K562 (cell line): ENCODE data around the gene TTLL8. TPM values are rescaled to one million over a fixed set of nuclear protein-coding genes. Genes with fewer than 3 reads are reported as not detected.

Experiments
- ATAC-seq: fragments of 200-7000 bp; cut with Tn5 transposase; 3 replicates; pipeline ENCODE4 v1.9.1; 2020; ENCODE audit warnings: moderate library complexity
- BruUV-seq: library from RNA; stranded (reverse); fragments of 400-500 nt; replicated peaks from 2 replicates; lab custom pipeline; 2021; lab: Mats Ljungman, UMichigan
- CTCF ChIA-PET: fragments of 300-600 bp; formaldehyde crosslinking; extraction: SDS; loops from one replicate; lab custom pipeline; 2021; ENCODE audit warnings: low intra/inter-chr PET ratio; lab: Yijun Ruan, JAX
- POLR2A ChIA-PET: fragments of 300-600, 350-650 bp; sonication (Branson Sonifier 250); formaldehyde crosslinking; extraction: SDS; loops from one replicate; lab custom pipeline; 2021; ENCODE audit warnings: antibody characterized with exemption, inconsistent platforms; lab: Yijun Ruan, JAX
- DNase-seq, 4 experiments: peaks; one replicate each; pipeline versions ENCODE4 v3.0.0 to v3.0.0-alpha.2; 2011 to 2018; ENCODE audit warnings: low spot score in 3 of 4, mixed read lengths in 3 of 4; ENCODE audit errors: extremely low read depth in 1 of 4
- FAIRE-seq: peaks from 2 replicates; lab custom pipeline; 2011; peaks lifted over from hg19 to GRCh38; lab: Jason Lieb, UNC
- H2AFZ ChIP-seq: 2 replicates; pipeline ENCODE4 v1.6.0; 2011; ENCODE audit warnings: low read depth, low read length, control low read depth, inconsistent platforms
- H3K27ac ChIP-seq: fragments of 200-600 bp; 3 replicates; pipeline ENCODE4 v1.8.0; 2011; ENCODE audit warnings: low read depth, mild to moderate bottlenecking, control low read depth, inconsistent platforms, low read length, moderate library complexity, mixed read lengths; ENCODE audit errors: extremely low read depth
- H3K27me3 ChIP-seq, 2 experiments: fragments of 300-600 bp in 1 of 2; 2 replicates in 1 of 2; 3 replicates in 1 of 2; pipeline versions ENCODE4 v1.6.0 to v1.8.0; 2011; ENCODE audit warnings: inconsistent platforms in 2 of 2, low read length in 2 of 2, mild to moderate bottlenecking in 1 of 2, mixed read lengths in 1 of 2, moderate library complexity in 1 of 2; ENCODE audit not compliant: control insufficient read depth in 2 of 2, insufficient read depth in 2 of 2
- H3K36me3 ChIP-seq: fragments of 300-600 bp; 3 replicates; pipeline ENCODE4 v1.8.0; 2011; ENCODE audit warnings: mild to moderate bottlenecking, low read length, inconsistent platforms; ENCODE audit not compliant: control insufficient read depth, insufficient read depth
- H3K4me1 ChIP-seq, 2 experiments: fragments of 200-600 bp in 1 of 2; replicated peaks in 1 of 2; 2 replicates in 1 of 2; 3 replicates in 1 of 2; pipeline versions ENCODE4 v1.5.1 to v1.8.0; 2011; ENCODE audit warnings: inconsistent platforms in 2 of 2, low read length in 2 of 2, mild to moderate bottlenecking in 1 of 2, mixed read lengths in 1 of 2, moderate library complexity in 1 of 2; ENCODE audit not compliant: control insufficient read depth in 2 of 2, insufficient read depth in 2 of 2
- H3K4me2 ChIP-seq: 2 replicates; pipeline ENCODE4 v1.6.1; 2011; ENCODE audit warnings: low read length, control low read depth, inconsistent platforms, mixed read lengths; ENCODE audit not compliant: insufficient read depth
- H3K4me3 ChIP-seq: fragments of 200-600 bp; sonication (generic), shearing (Covaris generic); 2 replicates; pipeline ENCODE4 v1.5.1; 2016; ENCODE audit warnings: control low read depth, inconsistent platforms
- H3K79me2 ChIP-seq: fragments of 200-600 bp; 3 replicates; pipeline ENCODE4 v1.8.0; 2011; ENCODE audit warnings: low read length, inconsistent platforms; ENCODE audit not compliant: control insufficient read depth, insufficient read depth
- H3K9ac ChIP-seq, 2 experiments: 2 replicates each; pipeline versions ENCODE4 v1.6.0 to v1.6.1; 2011; ENCODE audit warnings: low read depth in 2 of 2, low read length in 2 of 2, control low read depth in 1 of 2, inconsistent platforms in 1 of 2, mild to moderate bottlenecking in 1 of 2, mixed read lengths in 1 of 2; ENCODE audit not compliant: insufficient read depth in 1 of 2
- H3K9me1 ChIP-seq: one replicate; pipeline ENCODE4 v1.6.0; 2011; ENCODE audit warnings: inconsistent platforms, mild to moderate bottlenecking, low read length, moderate library complexity; ENCODE audit not compliant: control insufficient read depth, insufficient read depth
- H3K9me3 ChIP-seq: replicated peaks from 2 replicates; pipeline ENCODE4 v1.5.1; 2011; ENCODE audit warnings: low read depth, low read length, inconsistent platforms; ENCODE audit not compliant: control insufficient read depth, insufficient read depth
- H4K20me1 ChIP-seq: replicated peaks from 2 replicates; pipeline ENCODE4 v1.6.1; 2011; ENCODE audit warnings: low read length, inconsistent platforms, mixed read lengths; ENCODE audit not compliant: control insufficient read depth, insufficient read depth
- CBX3 ChIP-seq, 2 experiments: IDR thresholded peaks; 1 replicate in 1 of 2; 2 replicates in 1 of 2; pipeline ENCODE4 v1.6.1; 2012; ENCODE audit warnings: inconsistent platforms in 2 of 2, low read length in 2 of 2, borderline replicate concordance in 1 of 2, control low read depth in 1 of 2
- ESRRB ChIP-seq: fragments of 250-450 bp; sonication (Bioruptor Pico); IDR thresholded peaks from 2 replicates; pipeline ENCODE4 v1.5.0; 2020; ENCODE audit warnings: mild to moderate bottlenecking, moderate library complexity, borderline replicate concordance
- HMG20B ChIP-seq: fragments of 250-450 bp; sonication (Bioruptor Pico); IDR thresholded peaks from 2 replicates; pipeline ENCODE4 v1.5.0; 2021; ENCODE audit warnings: mild to moderate bottlenecking
- IRF2 ChIP-seq: sonication (generic); formaldehyde crosslinking; IDR thresholded peaks from 2 replicates; pipeline ENCODE4 v1.8.1; 2022; ENCODE audit warnings: mild to moderate bottlenecking, missing genetic modification reagents
- NCOA2 ChIP-seq, 2 experiments: fragments of 450-650 bp; IDR thresholded peaks; 2 replicates each; pipeline ENCODE4 v1.6.1; 2018; ENCODE audit warnings: mild to moderate bottlenecking in 2 of 2, moderate library complexity in 1 of 2; ENCODE audit not compliant: partially characterized antibody in 2 of 2
- STAT5A ChIP-seq: IDR thresholded peaks from 2 replicates; pipeline ENCODE4 v1.6.1; 2012; ENCODE audit warnings: low read length, inconsistent platforms, borderline replicate concordance
- ZMIZ1 ChIP-seq, 2 experiments: fragments of 150-350 bp in 1 of 2; IDR thresholded peaks; 2 replicates each; pipeline ENCODE4 v1.6.1; 2012 to 2016; ENCODE audit warnings: low read depth in 2 of 2, low read length in 2 of 2, mild to moderate bottlenecking in 1 of 2, moderate library complexity in 1 of 2
- WGBS: fragments of 100-300 bp; shearing (Covaris generic); methylation state at CpG from one replicate; pipeline ENCODE4 v1.1.6; 2016; ENCODE audit warnings: low coverage, mixed read lengths; ENCODE audit not compliant: insufficient coverage; ENCODE audit errors: missing lambda C conversion rate; 5-methylcytosine and 5-hydroxymethylcytosine counted together
- in situ Hi-C: fragments of 300-500 bp; cut with MboI; formaldehyde crosslinking; loops from 4 replicates; pipeline ENCODE4 v1.15.0; 2018; ENCODE audit warnings: inconsistent platforms, mixed read lengths
- intact Hi-C: fragments of 100-400 bp; cut with micrococcal nuclease; formaldehyde crosslinking; loops from 2 replicates; pipeline ENCODE4 v1.14.2; 2022
- polyA plus RNA-seq, 8 experiments: library from polyadenylated mRNA; depleted of rRNA in 4 of 8; stranded (reverse) in 5 of 8; unstranded in 3 of 8; fragments of >200 nt; fragmentation: Nextera tagmentation in 2 of 8; fragmentation: Illumina TruSeq in 1 of 8; extraction: Ambion mirVana in 2 of 8; extraction: Trizol in 1 of 8; gene quantifications; 2 replicates each; pipeline versions ENCODE4 v1.2.1 to v1.2.3, GENCODE V29; 2011 to 2014; ENCODE audit warnings: inconsistent platforms in 1 of 8, missing spikeins in 1 of 8
- total RNA-seq, 7 experiments: library from RNA; depleted of rRNA in 6 of 7; stranded (reverse); fragments of >200 nt in 6 of 7; fragmentation: Illumina TruSeq in 2 of 7; extraction: Trizol in 2 of 7; gene quantifications; 2 replicates each; pipeline versions ENCODE4 v1.2.1 to v1.2.3, GENCODE V29; 2011 to 2021; ENCODE audit warnings: low replicate concordance in 1 of 7

The TTLL8 gene
- total and polyA plus RNA-seq, 9 of the 15 experiments (the other 6 are each of a cell fraction or from before 2014, with no cell fraction given), result not detected

- peaks cover 0 to 34% of the 10 kb centered on the region in 2 experiments; a peak in 2 of 5 replicates for H3K4me1 ChIP-seq
- no peak overlapping the region for H3K27ac ChIP-seq
- H3K4me3 ChIP-seq, result no peak overlapping the region
- intact Hi-C loops, result no loop called here
- POLR2A ChIA-PET, result interaction anchor here (0.7 kb wide), 1 partner anchor 12 kb away, joined by 3 read pairs; no protein-coding TSS in a partner anchor
- no peak overlapping the region for H3K4me2 ChIP-seq
- no peak for ATAC-seq
- CTCF ChIA-PET, result no interaction called here
- H3K79me2 ChIP-seq, result no peaks in the 10 kb centered on the region
- 20% methylated on average over 8 of the region's 8 CpGs for WGBS
- in situ Hi-C loops, result no loop called here
- no peak overlapping the region; a peak in 1 of 4 replicates for H3K9ac ChIP-seq
- H3K36me3 ChIP-seq, result no peaks in the 10 kb centered on the region
- no peaks in the 10 kb centered on the region for H4K20me1 ChIP-seq
- no peak for FAIRE-seq
- no TSS peak for BruUV-seq
- DNase-seq, result no peak
- H2AFZ ChIP-seq, result no peak overlapping the region
- H3K9me1 ChIP-seq, result no peaks in the 10 kb centered on the region
- H3K27me3 ChIP-seq, result peaks cover 0 to 2% of the 10 kb centered on the region in 2 experiments; a peak in 3 of 5 replicates
- no peaks in the 10 kb centered on the region for H3K9me3 ChIP-seq
- TF ChIP-seq STAT5A (no peak), HMG20B (CRISPR knock-in tag) (no peak), ZMIZ1 (IDR thresholded peaks at IDR 0.05; ENCODE audit: low read depth in 2 of 2, low read length in 2 of 2) (no peak), CBX3 (IDR thresholded peaks at IDR 0.05; ENCODE audit: borderline replicate concordance in 1 of 2, low read length in 2 of 2) (no peak), NCOA2 (IDR thresholded peaks at IDR 0.05; ENCODE audit: partially characterized antibody in 2 of 2) (no peak), ESRRB (CRISPR knock-in tag) (no peak), IRF2 (no peak)
Observed at GRCh38 chr22:50070366-50070765, 12.3 kb upstream of the TTLL8 start.
